Ramos (cell line): ENCODE results near the gene TMEM106A.
"Not testable (repeated sequence)": the region's sequence is repeated elsewhere in the genome, so short reads cannot be mapped to it uniquely, and the experiment has no call there.

ENCODE experiments used
- in situ Hi-C: fragments of 300-500 bp; cut with MboI; formaldehyde crosslinking; loops from one replicate; pipeline ENCODE4 v1.14.3; 2022; ENCODE audit warnings: low sequenced_read_pairs; ENCODE audit not compliant: unreplicated experiment

The TMEM106A gene

GRCh38 chr17:43211480-43212402 is at the start of gene TMEM106A:
TMEM106A (plus strand) TSS chr17:43211875; CDS start chr17:43213042, 1,167 bp downstream.
- in situ Hi-C loops, result no loop called here

GRCh38 chr17:43165971-43166370 is 45.7 kb upstream of the TMEM106A start:
- in situ Hi-C loops, result not testable (repeated sequence)

- in situ Hi-C loops, result no loop called here
Measured at GRCh38 chr17:43169561-43170139, 42.0 kb upstream of the TMEM106A start.

- in situ Hi-C loops, result no loop called here
Measured at GRCh38 chr17:43170140-43170765, 41.4 kb upstream of the TMEM106A start.

GRCh38 chr17:43170766-43171585 is 40.7 kb upstream of the TMEM106A start, which contains the start of gene NBR1:
NBR1 (plus strand) TSS chr17:43171214; CDS start chr17:43175800, 4,586 bp downstream.
- in situ Hi-C loops, result no loop called here

- in situ Hi-C loops, result no loop called here
Measured at GRCh38 chr17:43171586-43172487, 39.8 kb upstream of the TMEM106A start.

- in situ Hi-C loops, result no loop called here
Measured at GRCh38 chr17:43175213-43176118, 36.2 kb upstream of the TMEM106A start.

GRCh38 chr17:43176119-43176570 is 35.5 kb upstream of the TMEM106A start:
- in situ Hi-C loops, result no loop called here

- in situ Hi-C loops, result no loop called here
Measured at GRCh38 chr17:43183921-43184320, 27.8 kb upstream of the TMEM106A start.

GRCh38 chr17:43186656-43187055 is 25.0 kb upstream of the TMEM106A start:
- in situ Hi-C loops, result not testable (repeated sequence)

GRCh38 chr17:43193251-43193650 is 18.4 kb upstream of the TMEM106A start:
- in situ Hi-C loops, result no loop called here

- in situ Hi-C loops, result no loop called here
Measured at GRCh38 chr17:43199633-43200032, 12.0 kb upstream of the TMEM106A start.

- in situ Hi-C loops, result no loop called here
Measured at GRCh38 chr17:43200127-43200526, 11.5 kb upstream of the TMEM106A start.

GRCh38 chr17:43203013-43203412 is 8.7 kb upstream of the TMEM106A start:
- in situ Hi-C loops, result not testable (repeated sequence)

GRCh38 chr17:43210576-43210975 is 1.1 kb upstream of the TMEM106A start:
- in situ Hi-C loops, result no loop called here

- in situ Hi-C loops, result no loop called here
Measured at GRCh38 chr17:43211123-43211479, 574 bp upstream of the TMEM106A start.

- in situ Hi-C loops, result no loop called here
Measured at GRCh38 chr17:43212641-43213490, 1.2 kb downstream of the TMEM106A start.
